ENCODE data around the gene GCN1.

The GCN1 gene

GRCh38 chr12:120116441-120116791, 78.1 kb downstream of the GCN1 start, which contains the start of gene RAB35:
RAB35 (minus strand) TSS chr12:120116753; CDS start chr12:120116650, 103 bp downstream.
- DNase-seq: no peak

GRCh38 chr12:120115692-120116440, 78.6 kb downstream of the GCN1 start:
- DNase-seq: peak; percentile 82

GRCh38 chr12:120115066-120115465, 79.4 kb downstream of the GCN1 start:
- DNase-seq: no peak

GRCh38 chr12:120110550-120111501, 83.7 kb downstream of the GCN1 start:
- no peak for DNase-seq

GRCh38 chr12:120109570-120110267, 84.8 kb downstream of the GCN1 start:
- no peak for DNase-seq

- no peak for DNase-seq
These were observed 88.4 kb downstream of the GCN1 start for GRCh38 chr12:120106151-120106550.

GRCh38 chr12:120103371-120103770, 91.1 kb downstream of the GCN1 start:
- DNase-seq: no peak

GRCh38 chr12:120103044-120103338, 91.5 kb downstream of the GCN1 start:
- DNase-seq: no peak

GRCh38 chr12:120102189-120103043, 92.1 kb downstream of the GCN1 start:
- DNase-seq: no peak

- no peak for DNase-seq
These were observed 92.9 kb downstream of the GCN1 start for GRCh38 chr12:120101617-120102016.

GRCh38 chr12:120101182-120101581, 93.3 kb downstream of the GCN1 start:
- no peak for DNase-seq

- no peak for DNase-seq
These were observed 93.9 kb downstream of the GCN1 start for GRCh38 chr12:120100630-120101029.

- DNase-seq: no peak
These were observed 94.8 kb downstream of the GCN1 start for GRCh38 chr12:120099738-120100137.

- no peak for DNase-seq
These were observed 95.6 kb downstream of the GCN1 start for GRCh38 chr12:120098756-120099470.

- DNase-seq: no peak
These were observed 97.8 kb downstream of the GCN1 start for GRCh38 chr12:120096671-120097202.

GRCh38 chr12:120095736-120096135, 98.8 kb downstream of the GCN1 start:
- DNase-seq: no peak

GRCh38 chr12:120095331-120095730, 99.2 kb downstream of the GCN1 start:
- DNase-seq: no peak

- no peak for DNase-seq
These were observed 100.0 kb downstream of the GCN1 start for GRCh38 chr12:120094485-120094884.

- DNase-seq: peak; percentile 30
These were observed 100.7 kb downstream of the GCN1 start for GRCh38 chr12:120093592-120094355.

- no peak for DNase-seq
These were observed 101.3 kb downstream of the GCN1 start for GRCh38 chr12:120093336-120093591.

Measured in DMS53 (cell line).